DOHH2 (cell line): ENCODE results near the gene OPN1MW3.
"Not testable (repeated sequence)": the region's sequence is repeated elsewhere in the genome, so short reads cannot be mapped to it uniquely, and the experiment has no call there.

Experiments used
- EZH2phosphoT487 ChIP-seq: fragments of 200-600 bp; sonication (generic); IDR thresholded peaks from 2 replicates; pipeline ENCODE4 v1.6.1; 2017; ENCODE audit warnings: borderline replicate concordance, mild to moderate bottlenecking, antibody characterized with exemption, low read length, moderate library complexity, mixed read lengths
- TF ChIP-seq, protein P1 (sequence below): fragments of 200-600 bp; sonication (generic); IDR thresholded peaks from one replicate; pipeline ENCODE4 v1.5.1; 2014; ENCODE audit warnings: antibody characterized with exemption, mild to moderate bottlenecking, low read depth, low read length; ENCODE audit not compliant: poor library complexity, severe bottlenecking

DNA sequence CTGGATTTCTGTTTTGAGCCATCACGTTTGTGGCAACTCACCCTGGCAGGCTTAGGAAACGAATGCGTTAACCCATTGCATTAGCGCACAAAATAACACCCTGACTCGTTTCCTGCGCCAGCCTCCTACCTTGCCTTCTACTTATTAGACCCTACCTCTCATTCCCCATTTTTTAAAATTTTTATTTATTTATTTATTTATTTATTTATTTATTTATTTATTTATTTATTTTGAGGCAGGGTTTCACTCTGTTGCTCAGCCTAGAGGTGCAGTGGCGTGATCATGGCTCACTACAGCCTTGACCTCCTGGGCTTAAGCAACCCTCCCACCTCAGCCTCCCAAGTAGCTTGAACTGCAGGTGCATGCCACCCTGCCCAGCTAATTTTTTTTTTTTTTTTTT lies 45.6 kb downstream of the OPN1MW3 start:
- TF ChIP-seq, protein P1, sequence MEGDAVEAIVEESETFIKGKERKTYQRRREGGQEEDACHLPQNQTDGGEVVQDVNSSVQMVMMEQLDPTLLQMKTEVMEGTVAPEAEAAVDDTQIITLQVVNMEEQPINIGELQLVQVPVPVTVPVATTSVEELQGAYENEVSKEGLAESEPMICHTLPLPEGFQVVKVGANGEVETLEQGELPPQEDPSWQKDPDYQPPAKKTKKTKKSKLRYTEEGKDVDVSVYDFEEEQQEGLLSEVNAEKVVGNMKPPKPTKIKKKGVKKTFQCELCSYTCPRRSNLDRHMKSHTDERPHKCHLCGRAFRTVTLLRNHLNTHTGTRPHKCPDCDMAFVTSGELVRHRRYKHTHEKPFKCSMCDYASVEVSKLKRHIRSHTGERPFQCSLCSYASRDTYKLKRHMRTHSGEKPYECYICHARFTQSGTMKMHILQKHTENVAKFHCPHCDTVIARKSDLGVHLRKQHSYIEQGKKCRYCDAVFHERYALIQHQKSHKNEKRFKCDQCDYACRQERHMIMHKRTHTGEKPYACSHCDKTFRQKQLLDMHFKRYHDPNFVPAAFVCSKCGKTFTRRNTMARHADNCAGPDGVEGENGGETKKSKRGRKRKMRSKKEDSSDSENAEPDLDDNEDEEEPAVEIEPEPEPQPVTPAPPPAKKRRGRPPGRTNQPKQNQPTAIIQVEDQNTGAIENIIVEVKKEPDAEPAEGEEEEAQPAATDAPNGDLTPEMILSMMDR, result not testable (repeated sequence)
- not testable (repeated sequence) for TF ChIP-seq EZH2phosphoT487
